WERI-Rb-1 (cell line): ENCODE measurements around the gene AFF3.

Experiments used
- DNase-seq: peaks from one replicate; pipeline ENCODE4 v3.0.0-alpha.2; 2020
- H3K27ac ChIP-seq: fragments of 250-450 bp; sonication (Bioruptor Pico); 2 replicates; pipeline ENCODE4 v1.5.1; 2020; ENCODE audit warnings: mild to moderate bottlenecking, moderate library complexity
- H3K27me3 ChIP-seq: fragments of 250-450 bp; sonication (Bioruptor Pico); 2 replicates; pipeline ENCODE4 v1.5.1; 2021; ENCODE audit warnings: mild to moderate bottlenecking, low read depth, moderate library complexity; ENCODE audit not compliant: insufficient read depth, severe bottlenecking
- H3K36me3 ChIP-seq: fragments of 250-450 bp; sonication (Bioruptor Pico); 2 replicates; pipeline ENCODE4 v1.5.1; 2020; ENCODE audit warnings: mild to moderate bottlenecking, moderate library complexity
- H3K4me3 ChIP-seq: 2 replicates; pipeline ENCODE4 v1.5.1; 2011; ENCODE audit warnings: low read depth, mild to moderate bottlenecking, control low read depth, low read length
- H3K9me3 ChIP-seq: fragments of 250-450 bp; sonication (Bioruptor Pico); 2 replicates; pipeline ENCODE4 v1.5.1; 2021; ENCODE audit warnings: mild to moderate bottlenecking, moderate library complexity; ENCODE audit not compliant: severe bottlenecking
- TF ChIP-seq, protein P1 (sequence below): IDR thresholded peaks from 2 replicates; pipeline ENCODE4 v1.5.1; 2011; ENCODE audit warnings: low read depth, mild to moderate bottlenecking, control low read depth, inconsistent platforms, low read length

The AFF3 gene

GRCh38 chr2:99856119-99856518 lies 286.3 kb downstream of the AFF3 start:
- no peak for DNase-seq
- no peaks in the 10 kb centered on the region for H3K27me3 ChIP-seq
- H3K27ac ChIP-seq = no peak overlapping the region
- H3K4me3 ChIP-seq = no peak overlapping the region
- no peaks in the 10 kb centered on the region for H3K36me3 ChIP-seq
- TF ChIP-seq, protein P1, sequence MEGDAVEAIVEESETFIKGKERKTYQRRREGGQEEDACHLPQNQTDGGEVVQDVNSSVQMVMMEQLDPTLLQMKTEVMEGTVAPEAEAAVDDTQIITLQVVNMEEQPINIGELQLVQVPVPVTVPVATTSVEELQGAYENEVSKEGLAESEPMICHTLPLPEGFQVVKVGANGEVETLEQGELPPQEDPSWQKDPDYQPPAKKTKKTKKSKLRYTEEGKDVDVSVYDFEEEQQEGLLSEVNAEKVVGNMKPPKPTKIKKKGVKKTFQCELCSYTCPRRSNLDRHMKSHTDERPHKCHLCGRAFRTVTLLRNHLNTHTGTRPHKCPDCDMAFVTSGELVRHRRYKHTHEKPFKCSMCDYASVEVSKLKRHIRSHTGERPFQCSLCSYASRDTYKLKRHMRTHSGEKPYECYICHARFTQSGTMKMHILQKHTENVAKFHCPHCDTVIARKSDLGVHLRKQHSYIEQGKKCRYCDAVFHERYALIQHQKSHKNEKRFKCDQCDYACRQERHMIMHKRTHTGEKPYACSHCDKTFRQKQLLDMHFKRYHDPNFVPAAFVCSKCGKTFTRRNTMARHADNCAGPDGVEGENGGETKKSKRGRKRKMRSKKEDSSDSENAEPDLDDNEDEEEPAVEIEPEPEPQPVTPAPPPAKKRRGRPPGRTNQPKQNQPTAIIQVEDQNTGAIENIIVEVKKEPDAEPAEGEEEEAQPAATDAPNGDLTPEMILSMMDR = no peak
- H3K9me3 ChIP-seq = no peaks in the 10 kb centered on the region

GRCh38 chr2:99854236-99854852 lies 288.0 kb downstream of the AFF3 start:
- DNase-seq = no peak
- Histone ChIP-seq H3K9me3 (no peaks in the 10 kb centered on the region), H3K36me3 (no peaks in the 10 kb centered on the region), H3K27me3 (no peaks in the 10 kb centered on the region), H3K27ac (no peak overlapping the region), H3K4me3 (no peak overlapping the region)
- TF ChIP-seq, protein P1 = no peak

DNA sequence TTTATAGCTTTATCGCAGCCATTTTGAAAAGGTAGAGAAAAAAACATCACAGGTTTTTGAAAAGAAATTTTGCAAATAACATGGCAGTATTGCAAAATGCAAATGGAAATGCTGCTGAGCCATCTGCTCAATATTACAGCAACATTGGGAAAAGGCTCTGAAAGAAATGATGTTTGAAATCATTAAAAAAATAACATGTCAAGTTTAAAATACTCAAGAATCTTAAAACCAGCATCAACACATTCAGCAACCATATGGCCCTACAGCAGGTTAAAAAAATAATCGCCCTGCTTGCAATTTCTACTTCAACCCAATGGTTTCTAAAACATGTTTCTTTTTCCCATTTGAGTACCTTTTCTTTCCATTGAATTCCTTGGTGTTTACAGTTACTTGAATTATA lies 289.4 kb downstream of the AFF3 start:
- TF ChIP-seq, protein P1 = no peak
- H3K27ac ChIP-seq = no peak overlapping the region
- H3K27me3 ChIP-seq = no peaks in the 10 kb centered on the region
- H3K36me3 ChIP-seq = no peaks in the 10 kb centered on the region
- no peak for DNase-seq
- no peak overlapping the region for H3K4me3 ChIP-seq
- no peaks in the 10 kb centered on the region for H3K9me3 ChIP-seq

- Histone ChIP-seq H3K9me3 (no peaks in the 10 kb centered on the region), H3K27me3 (no peaks in the 10 kb centered on the region)
Measured at GRCh38 chr2:99852376-99852934, 289.9 kb downstream of the AFF3 start.

DNA sequence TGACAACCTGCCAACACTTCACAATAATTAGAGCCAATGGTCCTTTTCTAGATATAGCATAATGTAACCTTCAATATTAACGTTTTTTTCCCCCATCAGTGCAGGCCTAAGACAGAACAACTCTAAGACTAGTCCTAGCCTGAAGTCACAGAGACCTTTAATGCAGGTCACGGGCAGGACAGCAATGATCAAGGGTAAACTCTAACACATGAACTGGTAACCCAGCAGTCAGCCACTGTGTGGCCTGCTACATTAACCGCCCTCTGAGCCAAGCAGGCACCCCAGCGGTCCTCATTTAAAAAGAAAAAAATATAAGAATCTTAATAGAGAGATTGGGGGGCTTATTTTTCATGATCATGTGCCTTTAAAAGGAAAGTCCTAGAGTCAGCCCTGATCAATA lies 290.6 kb downstream of the AFF3 start:
- Histone ChIP-seq H3K4me3 (no peak overlapping the region), H3K27me3 (no peaks in the 10 kb centered on the region), H3K36me3 (no peaks in the 10 kb centered on the region), H3K9me3 (no peaks in the 10 kb centered on the region), H3K27ac (no peak overlapping the region)
- TF ChIP-seq, protein P1 = no peak
- DNase-seq = no peak

More at GRCh38 chr2:99852376-99852934, 289.9 kb downstream of the AFF3 start:
- TF ChIP-seq, protein P1 = no peak
- H3K4me3 ChIP-seq = no peak overlapping the region
- H3K36me3 ChIP-seq = no peaks in the 10 kb centered on the region
- no peak for DNase-seq
- no peak overlapping the region for H3K27ac ChIP-seq

GRCh38 chr2:99851089-99851488 lies 291.3 kb downstream of the AFF3 start:
- Histone ChIP-seq H3K27ac (no peak overlapping the region), H3K36me3 (no peaks in the 10 kb centered on the region), H3K27me3 (no peaks in the 10 kb centered on the region), H3K4me3 (no peak overlapping the region), H3K9me3 (no peaks in the 10 kb centered on the region)
- TF ChIP-seq, protein P1 = no peak
- no peak for DNase-seq
